ENCODE results near the gene STRBP. TPM values are rescaled to one million over a fixed set of nuclear protein-coding genes. Genes with fewer than 3 reads are reported as not detected.

The STRBP gene
- total RNA-seq, 1 experiment from 2014 or later = 137 TPM

DNA sequence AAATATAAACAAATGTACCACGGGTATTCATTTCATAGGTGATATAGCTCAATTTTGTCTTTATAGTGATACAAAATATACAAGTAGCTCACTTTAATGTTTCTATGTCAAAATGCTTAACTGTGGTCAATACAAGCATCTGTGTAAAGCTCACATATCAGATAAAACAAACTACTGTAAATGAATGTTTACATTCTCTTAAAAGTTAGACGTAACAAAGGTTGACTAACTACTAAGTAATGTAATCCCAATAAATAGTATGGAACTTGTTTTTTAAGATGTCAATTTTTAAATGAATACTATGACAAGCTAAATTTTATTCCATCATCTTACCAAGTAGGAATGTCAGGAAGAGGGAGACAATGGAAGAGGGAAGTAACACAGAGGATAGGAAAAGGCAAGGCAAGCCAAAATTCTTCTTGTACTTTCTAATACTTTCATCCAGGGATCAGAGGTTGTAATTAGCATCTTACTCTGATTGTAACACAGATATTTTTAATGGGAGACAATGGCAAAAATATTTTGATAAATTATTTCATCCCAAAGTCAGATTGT lies 105.5 kb downstream of the STRBP start:
- H3K79me2 ChIP-seq (ENCODE audit: low read length) = peaks cover 74% of the 10 kb centered on the region
- no peak overlapping the region for H2AFZ ChIP-seq (ENCODE audit: low read length)
- H3K9me2 ChIP-seq (replicated peaks; ENCODE audit: insufficient read depth, low read length) = no peaks in the 10 kb centered on the region
- peaks cover 20% of the 10 kb centered on the region; the same call in 1 of the 2 replicates for H3K36me3 ChIP-seq (ENCODE audit: insufficient read depth, low read length)
- no peak overlapping the region for H3K4me2 ChIP-seq (ENCODE audit: low read depth, low read length, poor library complexity, severe bottlenecking)
- H4K20me1 ChIP-seq (ENCODE audit: insufficient read depth, low read depth, low read length) = no peaks in the 10 kb centered on the region
- H3K27ac ChIP-seq (ENCODE audit: low read length) = peak overlapping the region; percentile 48
- peaks cover 57% of the 10 kb centered on the region for H3K4me1 ChIP-seq (ENCODE audit: low read length)
- no peak for DNase-seq
- no peaks in the 10 kb centered on the region for H3K27me3 ChIP-seq (ENCODE audit: low read length)
- no peak overlapping the region for H3K4me3 ChIP-seq (ENCODE audit: low read length)
- no peaks in the 10 kb centered on the region for H3K9me3 ChIP-seq (ENCODE audit: low read length)
- H3K9ac ChIP-seq (ENCODE audit: low read length) = no peak overlapping the region

DNA sequence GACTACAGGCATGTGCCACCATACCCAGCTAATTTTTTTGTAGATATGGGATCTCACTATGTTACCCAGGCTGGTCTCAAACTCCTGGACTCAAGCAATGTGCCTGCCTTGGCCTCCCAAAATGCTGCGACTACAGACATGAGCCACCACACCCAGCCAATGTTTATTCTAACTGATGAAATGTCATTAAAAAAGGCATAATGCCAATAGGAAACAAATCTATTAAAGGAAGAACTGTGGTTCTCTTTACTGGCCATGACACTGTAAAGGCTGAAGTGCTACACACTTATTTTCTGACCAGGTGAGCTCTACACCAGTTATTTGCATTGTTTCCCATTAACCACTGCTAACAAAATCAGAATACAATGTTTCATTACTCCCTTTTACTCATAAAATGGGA lies 106.0 kb downstream of the STRBP start:
- Histone ChIP-seq H3K4me2 (ENCODE audit: low read depth, low read length, poor library complexity, severe bottlenecking) (no peak overlapping the region), H4K20me1 (ENCODE audit: insufficient read depth, low read depth, low read length) (no peaks in the 10 kb centered on the region), H3K4me1 (ENCODE audit: low read length) (peaks cover 52% of the 10 kb centered on the region), H3K9me3 (ENCODE audit: low read length) (no peaks in the 10 kb centered on the region), H3K79me2 (ENCODE audit: low read length) (peaks cover 69% of the 10 kb centered on the region), H3K9ac (ENCODE audit: low read length) (no peak overlapping the region), H3K4me3 (ENCODE audit: low read length) (no peak overlapping the region), H3K27ac (ENCODE audit: low read length) (peak overlapping the region; percentile 48; the same call in 1 of the 2 replicates), H3K27me3 (ENCODE audit: low read length) (no peaks in the 10 kb centered on the region), H2AFZ (ENCODE audit: low read length) (no peak overlapping the region), H3K9me2 (replicated peaks; ENCODE audit: insufficient read depth, low read length) (no peaks in the 10 kb centered on the region), H3K36me3 (ENCODE audit: insufficient read depth, low read length) (peaks cover 24% of the 10 kb centered on the region; the same call in 1 of the 2 replicates)
- DNase-seq = no peak

DNA sequence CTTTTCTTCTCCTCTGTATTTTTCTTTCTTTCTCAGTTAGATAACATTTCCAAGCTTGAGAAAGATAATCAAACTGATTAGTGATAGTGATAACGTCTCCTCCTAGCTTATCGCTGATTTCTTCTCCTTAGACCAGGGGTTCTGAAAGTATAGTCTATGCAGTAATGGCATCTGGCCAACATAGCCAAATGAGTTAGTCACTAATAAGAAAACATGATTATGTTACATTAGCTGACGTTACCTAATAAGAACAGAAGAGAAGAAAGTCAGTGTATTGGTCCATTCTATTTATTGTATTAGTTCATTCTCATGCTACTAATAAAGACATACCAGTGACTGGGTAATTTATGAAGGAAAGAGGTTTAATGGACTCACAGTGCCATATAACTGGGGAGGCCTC lies 111.2 kb downstream of the STRBP start:
- Histone ChIP-seq H2AFZ (ENCODE audit: low read length) (no peak overlapping the region), H3K36me3 (ENCODE audit: insufficient read depth, low read length) (peaks cover 62% of the 10 kb centered on the region), H3K9me3 (ENCODE audit: low read length) (no peaks in the 10 kb centered on the region), H3K79me2 (ENCODE audit: low read length) (peaks cover 40% of the 10 kb centered on the region), H3K9me2 (replicated peaks; ENCODE audit: insufficient read depth, low read length) (no peaks in the 10 kb centered on the region), H3K4me3 (ENCODE audit: low read length) (no peak overlapping the region), H3K4me2 (ENCODE audit: low read depth, low read length, poor library complexity, severe bottlenecking) (no peak overlapping the region), H4K20me1 (ENCODE audit: insufficient read depth, low read depth, low read length) (no peaks in the 10 kb centered on the region), H3K27ac (ENCODE audit: low read length) (no peak overlapping the region), H3K4me1 (ENCODE audit: low read length) (peaks cover 9% of the 10 kb centered on the region), H3K9ac (ENCODE audit: low read length) (no peak overlapping the region), H3K27me3 (ENCODE audit: low read length) (no peaks in the 10 kb centered on the region)
- DNase-seq = no peak

DNA sequence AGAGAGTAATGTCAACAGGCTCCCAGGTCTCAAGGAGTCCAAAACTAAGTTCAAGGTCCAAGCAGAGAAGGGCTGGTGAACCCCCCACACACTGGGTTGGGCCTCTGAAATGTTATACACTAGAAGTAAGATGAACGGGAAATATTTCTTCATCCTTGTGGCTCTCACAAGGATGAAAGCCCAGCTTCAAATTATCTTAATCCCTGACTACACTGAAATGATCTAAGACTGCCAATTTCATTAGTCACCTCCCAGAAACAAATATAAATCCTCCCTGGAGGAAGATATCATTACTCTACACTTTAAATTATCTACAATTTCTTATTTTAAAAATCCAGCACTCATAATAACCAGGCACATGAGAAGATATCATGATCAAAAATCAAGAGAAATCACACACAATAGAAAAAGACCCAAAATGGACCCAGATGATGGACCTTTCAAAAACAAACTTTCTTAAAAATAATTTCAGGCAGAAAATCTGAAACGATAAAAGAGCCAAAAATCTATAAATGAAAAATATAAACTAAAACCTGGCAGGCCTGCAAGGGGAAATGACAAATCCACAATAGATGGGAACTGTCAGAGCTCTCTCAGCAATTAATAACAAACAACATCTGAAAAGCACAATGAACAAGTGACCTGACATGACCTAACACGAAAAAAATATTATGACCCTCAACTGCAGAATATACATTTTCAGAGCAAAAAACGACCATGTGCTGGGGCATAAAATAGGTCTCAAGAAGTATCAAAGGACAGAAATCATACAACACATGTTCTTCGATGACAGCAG lies 117.5 kb downstream of the STRBP start:
- peaks cover 78% of the 10 kb centered on the region for H3K36me3 ChIP-seq (ENCODE audit: insufficient read depth, low read length)
- no peak overlapping the region for H2AFZ ChIP-seq (ENCODE audit: low read length)
- H3K4me2 ChIP-seq (ENCODE audit: low read depth, low read length, poor library complexity, severe bottlenecking) = no peak overlapping the region
- H3K9ac ChIP-seq (ENCODE audit: low read length) = no peak overlapping the region
- H3K4me1 ChIP-seq (ENCODE audit: low read length) = no peaks in the 10 kb centered on the region
- no peak for DNase-seq
- H3K79me2 ChIP-seq (ENCODE audit: low read length) = peaks cover 48% of the 10 kb centered on the region
- H4K20me1 ChIP-seq (ENCODE audit: insufficient read depth, low read depth, low read length) = no peaks in the 10 kb centered on the region
- H3K4me3 ChIP-seq (ENCODE audit: low read length) = no peak overlapping the region
- no peaks in the 10 kb centered on the region for H3K27me3 ChIP-seq (ENCODE audit: low read length)
- no peaks in the 10 kb centered on the region for H3K9me3 ChIP-seq (ENCODE audit: low read length)
- no peaks in the 10 kb centered on the region for H3K9me2 ChIP-seq (replicated peaks; ENCODE audit: insufficient read depth, low read length)
- H3K27ac ChIP-seq (ENCODE audit: low read length) = no peak overlapping the region

DNA sequence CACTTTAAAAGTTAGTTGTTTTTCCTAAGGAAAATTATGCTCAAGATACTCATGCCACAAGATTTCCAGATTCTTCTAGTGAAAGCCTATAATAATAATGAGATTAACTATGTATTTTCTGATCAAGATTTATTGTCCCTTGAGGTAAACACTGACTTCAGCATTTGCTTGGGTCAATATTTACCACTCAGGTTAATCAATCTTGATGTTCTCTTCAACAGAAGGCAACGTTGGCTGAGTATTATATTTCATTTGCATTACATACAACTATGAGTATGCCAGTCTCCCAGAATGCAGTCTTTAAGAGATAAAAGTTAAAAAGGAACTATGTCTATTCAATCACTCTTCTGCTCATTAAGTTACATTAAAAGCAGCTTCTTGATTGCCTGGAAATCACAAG lies 119.3 kb downstream of the STRBP start:
- H3K9ac ChIP-seq (ENCODE audit: low read length) = no peak overlapping the region
- H2AFZ ChIP-seq (ENCODE audit: low read length) = no peak overlapping the region
- no peak overlapping the region for H3K4me2 ChIP-seq (ENCODE audit: low read depth, low read length, poor library complexity, severe bottlenecking)
- no peaks in the 10 kb centered on the region for H3K9me2 ChIP-seq (replicated peaks; ENCODE audit: insufficient read depth, low read length)
- peaks cover 15% of the 10 kb centered on the region for H3K4me1 ChIP-seq (ENCODE audit: low read length)
- no peak for DNase-seq
- no peak overlapping the region for H3K4me3 ChIP-seq (ENCODE audit: low read length)
- no peaks in the 10 kb centered on the region for H4K20me1 ChIP-seq (ENCODE audit: insufficient read depth, low read depth, low read length)
- H3K27ac ChIP-seq (ENCODE audit: low read length) = peak overlapping the region; percentile 12
- H3K36me3 ChIP-seq (ENCODE audit: insufficient read depth, low read length) = peaks cover 80% of the 10 kb centered on the region
- H3K27me3 ChIP-seq (ENCODE audit: low read length) = no peaks in the 10 kb centered on the region
- peaks cover 62% of the 10 kb centered on the region for H3K79me2 ChIP-seq (ENCODE audit: low read length)
- no peaks in the 10 kb centered on the region for H3K9me3 ChIP-seq (ENCODE audit: low read length)

DNA sequence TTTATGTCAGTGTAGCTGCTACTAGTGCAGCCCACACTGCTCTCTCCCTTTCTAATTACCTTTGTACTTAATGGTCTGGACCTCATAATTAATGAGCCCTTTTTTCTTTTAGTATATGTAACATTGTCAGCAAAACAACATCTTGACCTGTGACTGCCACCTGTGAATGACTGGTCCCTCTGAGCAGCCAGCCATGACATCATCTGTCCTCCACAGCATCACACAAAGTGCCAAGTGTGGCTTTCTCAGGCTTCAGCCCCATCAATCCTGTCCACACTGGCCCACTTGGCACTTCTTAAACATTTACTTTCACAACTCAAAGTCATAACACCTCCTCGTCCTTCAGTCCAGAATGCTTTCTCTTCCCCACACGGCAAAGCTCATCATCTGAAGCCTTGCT lies 130.2 kb downstream of the STRBP start:
- Histone ChIP-seq H3K4me2 (ENCODE audit: low read depth, low read length, poor library complexity, severe bottlenecking) (no peak overlapping the region), H2AFZ (ENCODE audit: low read length) (no peak overlapping the region), H3K79me2 (ENCODE audit: low read length) (peaks cover 46% of the 10 kb centered on the region), H3K9ac (ENCODE audit: low read length) (no peak overlapping the region), H3K9me3 (ENCODE audit: low read length) (no peaks in the 10 kb centered on the region), H3K9me2 (replicated peaks; ENCODE audit: insufficient read depth, low read length) (no peaks in the 10 kb centered on the region), H3K36me3 (ENCODE audit: insufficient read depth, low read length) (peaks cover 36% of the 10 kb centered on the region), H4K20me1 (ENCODE audit: insufficient read depth, low read depth, low read length) (no peaks in the 10 kb centered on the region), H3K4me3 (ENCODE audit: low read length) (no peak overlapping the region), H3K27ac (ENCODE audit: low read length) (peak overlapping the region; percentile 38), H3K4me1 (ENCODE audit: low read length) (peaks cover 21% of the 10 kb centered on the region), H3K27me3 (ENCODE audit: low read length) (no peaks in the 10 kb centered on the region)
- no peak for DNase-seq

DNA sequence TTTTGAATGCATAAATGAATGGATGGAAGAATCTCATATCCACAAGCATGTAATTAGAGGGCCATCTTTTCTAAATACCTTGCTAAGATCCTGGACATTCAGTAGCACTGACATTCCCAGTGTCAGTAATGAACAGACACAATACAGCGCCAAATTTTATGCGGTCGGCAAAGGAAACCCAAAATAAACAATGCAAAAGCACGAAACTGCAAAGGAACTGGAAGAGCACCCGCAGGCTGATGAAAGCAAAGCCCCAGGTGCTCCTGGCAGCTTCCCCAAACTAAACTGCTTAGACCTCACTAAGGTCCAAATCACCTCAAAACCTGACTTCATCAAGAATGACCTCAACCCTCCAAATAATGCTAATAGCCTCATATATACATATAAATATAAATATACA lies 133.0 kb downstream of the STRBP start:
- Histone ChIP-seq H3K4me1 (ENCODE audit: low read length) (peaks cover 32% of the 10 kb centered on the region), H3K4me3 (ENCODE audit: low read length) (no peak overlapping the region), H3K9me2 (replicated peaks; ENCODE audit: insufficient read depth, low read length) (no peaks in the 10 kb centered on the region), H3K4me2 (ENCODE audit: low read depth, low read length, poor library complexity, severe bottlenecking) (no peak overlapping the region), H4K20me1 (ENCODE audit: insufficient read depth, low read depth, low read length) (no peaks in the 10 kb centered on the region), H3K27me3 (ENCODE audit: low read length) (no peaks in the 10 kb centered on the region), H3K27ac (ENCODE audit: low read length) (no peak overlapping the region), H3K36me3 (ENCODE audit: insufficient read depth, low read length) (peaks cover 50% of the 10 kb centered on the region), H2AFZ (ENCODE audit: low read length) (no peak overlapping the region), H3K9ac (ENCODE audit: low read length) (no peak overlapping the region), H3K9me3 (ENCODE audit: low read length) (no peaks in the 10 kb centered on the region), H3K79me2 (ENCODE audit: low read length) (peaks cover 28% of the 10 kb centered on the region)
- no peak for DNase-seq

DNA sequence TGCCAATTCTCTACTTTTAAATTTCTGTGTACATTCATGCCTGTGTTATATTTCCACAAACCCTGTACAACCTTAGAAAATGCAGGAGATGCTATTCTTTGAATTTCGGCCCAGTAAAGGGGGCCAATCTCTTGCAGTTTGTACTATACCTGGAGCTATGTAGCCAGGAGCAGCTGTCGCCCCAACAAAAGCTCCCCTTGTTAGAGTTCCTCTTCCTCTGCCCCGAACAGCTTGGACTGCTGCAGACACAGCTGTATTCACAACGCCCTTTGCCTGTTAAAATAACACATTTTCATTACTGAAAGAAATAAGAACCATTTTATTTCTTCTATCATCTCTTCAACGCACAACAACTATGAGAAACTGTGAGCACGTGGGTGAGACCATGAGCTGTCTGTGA lies 135.7 kb downstream of the STRBP start:
- DNase-seq = no peak
- H3K4me3 ChIP-seq (ENCODE audit: low read length) = no peak overlapping the region
- peaks cover 21% of the 10 kb centered on the region for H3K4me1 ChIP-seq (ENCODE audit: low read length)
- peaks cover 18% of the 10 kb centered on the region for H3K79me2 ChIP-seq (ENCODE audit: low read length)
- H3K27me3 ChIP-seq (ENCODE audit: low read length) = no peaks in the 10 kb centered on the region
- H4K20me1 ChIP-seq (ENCODE audit: insufficient read depth, low read depth, low read length) = no peaks in the 10 kb centered on the region
- no peaks in the 10 kb centered on the region for H3K9me3 ChIP-seq (ENCODE audit: low read length)
- no peak overlapping the region for H3K9ac ChIP-seq (ENCODE audit: low read length)
- H3K4me2 ChIP-seq (ENCODE audit: low read depth, low read length, poor library complexity, severe bottlenecking) = no peak overlapping the region
- no peaks in the 10 kb centered on the region for H3K9me2 ChIP-seq (replicated peaks; ENCODE audit: insufficient read depth, low read length)
- no peak overlapping the region for H2AFZ ChIP-seq (ENCODE audit: low read length)
- peak overlapping the region; percentile 21; the same call in 1 of the 2 replicates for H3K27ac ChIP-seq (ENCODE audit: low read length)
- peaks cover 59% of the 10 kb centered on the region for H3K36me3 ChIP-seq (ENCODE audit: insufficient read depth, low read length)

Data from Karpas-422 (cell line).